ENCODE results near the gene OR52N1.
A peak's percentile ranks its signal among the peaks of the same experiment; 100 is the strongest.

Gene OR52N1

GRCh38 chr11:5791165-5791564, at the start of gene OR52N1:
OR52N1 (minus strand) TSS chr11:5791265; CDS start chr11:5788816, 2,449 bp downstream.
- DNase-seq (ENCODE audit: low read depth in 2 of 2) = no peak

- no peak for DNase-seq (ENCODE audit: low read depth in 2 of 2)
These were observed 46.6 kb upstream of the OR52N1 start for GRCh38 chr11:5837695-5838094.

GRCh38 chr11:5833446-5833845, 42.4 kb upstream of the OR52N1 start:
- no peak for DNase-seq (ENCODE audit: low read depth in 2 of 2)

GRCh38 chr11:5831196-5831829, 40.2 kb upstream of the OR52N1 start:
- DNase-seq (ENCODE audit: low read depth in 2 of 2) = no peak

GRCh38 chr11:5818245-5818886, 27.3 kb upstream of the OR52N1 start:
- DNase-seq (ENCODE audit: low read depth in 2 of 2) = no peak

GRCh38 chr11:5815534-5815933, 24.5 kb upstream of the OR52N1 start:
- DNase-seq (ENCODE audit: low read depth in 2 of 2) = no peak

- no peak for DNase-seq (ENCODE audit: low read depth in 2 of 2)
These were observed 19.1 kb upstream of the OR52N1 start for GRCh38 chr11:5809905-5810795.

- no peak for DNase-seq (ENCODE audit: low read depth in 2 of 2)
These were observed 18.1 kb upstream of the OR52N1 start for GRCh38 chr11:5809122-5809519.

- DNase-seq (ENCODE audit: low read depth in 2 of 2) = peak; percentile 49 to 57
These were observed 17.5 kb upstream of the OR52N1 start, which contains the start of gene OR52N2 for GRCh38 chr11:5808500-5809121. OR52N2 (plus strand) TSS chr11:5808924; CDS start chr11:5820336, 11,412 bp downstream.

- no peak for DNase-seq (ENCODE audit: low read depth in 2 of 2)
These were observed 16.5 kb upstream of the OR52N1 start for GRCh38 chr11:5807580-5807979.

GRCh38 chr11:5803982-5804381, 12.9 kb upstream of the OR52N1 start:
- DNase-seq (ENCODE audit: low read depth in 2 of 2) = no peak

GRCh38 chr11:5796541-5796940, 5.5 kb upstream of the OR52N1 start:
- no peak for DNase-seq (ENCODE audit: low read depth in 2 of 2)

GRCh38 chr11:5783255-5783654, 7.8 kb downstream of the OR52N1 start, which contains the start of gene OR52N5:
OR52N5 (minus strand) TSS chr11:5783355; CDS start chr11:5778634, 4,721 bp downstream.
- DNase-seq (ENCODE audit: low read depth in 2 of 2) = no peak

- DNase-seq (ENCODE audit: low read depth in 2 of 2) = no peak
These were observed 24.0 kb downstream of the OR52N1 start for GRCh38 chr11:5767056-5767455.

GRCh38 chr11:5753943-5754342, 37.1 kb downstream of the OR52N1 start, which contains the start of gene OR52N4:
OR52N4 (plus strand) TSS chr11:5754243; CDS start chr11:5754741, 498 bp downstream.
- DNase-seq (ENCODE audit: low read depth in 2 of 2) = no peak

GRCh38 chr11:5749836-5750235, 41.2 kb downstream of the OR52N1 start:
- DNase-seq (ENCODE audit: low read depth in 2 of 2) = no peak

- no peak for DNase-seq (ENCODE audit: low read depth in 2 of 2)
These were observed 44.5 kb downstream of the OR52N1 start for GRCh38 chr11:5746614-5747013.

- no peak for DNase-seq (ENCODE audit: low read depth in 2 of 2)
These were observed 52.6 kb downstream of the OR52N1 start for GRCh38 chr11:5738431-5738830.

- DNase-seq (ENCODE audit: low read depth in 2 of 2) = no peak
These were observed 53.2 kb downstream of the OR52N1 start for GRCh38 chr11:5737670-5738392.

GRCh38 chr11:5737091-5737490, 54.0 kb downstream of the OR52N1 start:
- no peak for DNase-seq (ENCODE audit: low read depth in 2 of 2)

Data from stimulated activated CD4-positive, alpha-beta T cell treated with anti-CD3 and anti-CD28 coated beads, Interleukin-4, amount 100 ng/mL, for 48 hours (primary cell).